Parathyroid adenoma (tissue), 2 donors: ENCODE data around the gene KIF5A.
A peak's percentile ranks its signal among the peaks of the same experiment; 100 is the strongest.
"Not testable (repeated sequence)": the region's sequence is repeated elsewhere in the genome, so short reads cannot be mapped to it uniquely, and the experiment has no call there.

Experiments used
- H2AFZ ChIP-seq: fragments of 300-600 bp; sonication (generic); one replicate; pipeline ENCODE4 v1.7.0; 2017; ENCODE audit warnings: antibody characterized with exemption, mild to moderate bottlenecking
- H3K27ac ChIP-seq: fragments of 300-600 bp; sonication (generic); one replicate; pipeline ENCODE4 v1.7.0; 2017
- H3K27me3 ChIP-seq: fragments of 300-600 bp; sonication (generic); one replicate; pipeline ENCODE4 v1.7.0; 2017; ENCODE audit warnings: low read length; ENCODE audit not compliant: control insufficient read depth, insufficient read depth
- H3K36me3 ChIP-seq: fragments of 300-600 bp; sonication (generic); one replicate; pipeline ENCODE4 v1.7.0; 2017; ENCODE audit warnings: low read length; ENCODE audit not compliant: control insufficient read depth, insufficient read depth
- H3K4me1 ChIP-seq: fragments of 300-600 bp; sonication (generic); one replicate; pipeline ENCODE4 v1.7.0; 2017; ENCODE audit warnings: control low read depth
- H3K4me2 ChIP-seq: fragments of 300-600 bp; sonication (generic); one replicate; pipeline ENCODE4 v1.7.0; 2017; ENCODE audit warnings: low read length
- H3K4me3 ChIP-seq: fragments of 300-600 bp; sonication (generic); one replicate; pipeline ENCODE4 v1.7.0; 2017; ENCODE audit warnings: low read depth, low read length
- H3K79me2 ChIP-seq: fragments of 300-600 bp; sonication (generic); one replicate; pipeline ENCODE4 v1.7.0; 2017; ENCODE audit warnings: control low read depth
- H3K9ac ChIP-seq: fragments of 300-600 bp; sonication (generic); one replicate; pipeline ENCODE4 v1.7.0; 2017; ENCODE audit warnings: mild to moderate bottlenecking
- H3K9me3 ChIP-seq: fragments of 300-600 bp; sonication (generic); one replicate; pipeline ENCODE4 v1.7.0; 2017; ENCODE audit warnings: low read length; ENCODE audit not compliant: control insufficient read depth
- CTCF ChIP-seq: fragments of 300-600 bp; sonication (generic); IDR thresholded peaks from one replicate; pipeline ENCODE4 v1.7.0; 2017; ENCODE audit warnings: antibody characterized with exemption, mild to moderate bottlenecking
- donor health status: primary hyperparathyroidism.

Gene KIF5A

GRCh38 chr12:57549909-57550640 lies at the start of gene KIF5A:
KIF5A (plus strand) TSS chr12:57550044; CDS start chr12:57550272, 228 bp downstream.
- TF ChIP-seq CTCF: peak; percentile 40
- Histone ChIP-seq H3K4me3 (peak within 1 kb of the TSS; percentile 64), H3K9ac (no peak within 1 kb of the TSS), H3K27ac (peak within 1 kb of the TSS; percentile 8), H3K4me2 (peak within 1 kb of the TSS; percentile 88), H3K4me1 (peaks cover 13% of the 10 kb centered on the region), H3K9me3 (no peaks in the 10 kb centered on the region), H3K27me3 (no peaks in the 10 kb centered on the region), H3K36me3 (no peaks in the 10 kb centered on the region), H3K79me2 (peaks cover 17% of the 10 kb centered on the region), H2AFZ (peak within 1 kb of the TSS; percentile 96)

GRCh38 chr12:57500213-57500612 lies 49.6 kb upstream of the KIF5A start:
- Histone ChIP-seq H3K4me2 (no peak overlapping the region), H3K27ac (no peak overlapping the region), H3K27me3 (no peaks in the 10 kb centered on the region), H3K4me3 (no peak overlapping the region), H3K79me2 (peaks cover 7% of the 10 kb centered on the region), H2AFZ (no peak overlapping the region), H3K9me3 (no peaks in the 10 kb centered on the region), H3K4me1 (no peaks in the 10 kb centered on the region), H3K9ac (no peak overlapping the region), H3K36me3 (no peaks in the 10 kb centered on the region)
- TF ChIP-seq CTCF: no peak

GRCh38 chr12:57502311-57502969 lies 47.4 kb upstream of the KIF5A start:
- H2AFZ ChIP-seq, H3K9me3 ChIP-seq, H3K27ac ChIP-seq, H3K9ac ChIP-seq, H3K4me3 ChIP-seq, H3K4me2 ChIP-seq, H3K36me3 ChIP-seq, H3K79me2 ChIP-seq, H3K27me3 ChIP-seq, H3K4me1 ChIP-seq: not testable (repeated sequence)

GRCh38 chr12:57506541-57506940 lies 43.3 kb upstream of the KIF5A start:
- not testable (repeated sequence) for H3K36me3 ChIP-seq

GRCh38 chr12:57507796-57508195 lies 42.0 kb upstream of the KIF5A start:
- not testable (repeated sequence) for H3K9me3 ChIP-seq, H2AFZ ChIP-seq, H3K27me3 ChIP-seq, H3K27ac ChIP-seq, H3K79me2 ChIP-seq, H3K4me1 ChIP-seq, H3K36me3 ChIP-seq, H3K9ac ChIP-seq, H3K4me3 ChIP-seq, H3K4me2 ChIP-seq

More at GRCh38 chr12:57506541-57506940, 43.3 kb upstream of the KIF5A start:
- H3K4me2 ChIP-seq, H3K27me3 ChIP-seq, H3K4me1 ChIP-seq, H3K27ac ChIP-seq, H3K79me2 ChIP-seq, H3K9me3 ChIP-seq, H3K4me3 ChIP-seq, H2AFZ ChIP-seq, H3K9ac ChIP-seq: not testable (repeated sequence)

- no peaks in the 10 kb centered on the region for H3K9me3 ChIP-seq
- H3K4me1 ChIP-seq: no peaks in the 10 kb centered on the region
- no peak overlapping the region for H3K9ac ChIP-seq
- H3K36me3 ChIP-seq: no peaks in the 10 kb centered on the region
- H3K27me3 ChIP-seq: no peaks in the 10 kb centered on the region
- H3K4me3 ChIP-seq: no peak overlapping the region
- H3K4me2 ChIP-seq: no peak overlapping the region
- no peak for TF ChIP-seq CTCF
- no peaks in the 10 kb centered on the region for H3K79me2 ChIP-seq
- H2AFZ ChIP-seq: no peak overlapping the region
- H3K27ac ChIP-seq: no peak overlapping the region
Measured at GRCh38 chr12:57511161-57511560, 38.7 kb upstream of the KIF5A start.
